Occipital lobe (tissue), 2 donors: ENCODE results near the gene LPAR2. TPM values are rescaled to one million over a fixed set of nuclear protein-coding genes. Genes with fewer than 3 reads are reported as not detected.
"Not testable (repeated sequence)": the region's sequence is repeated elsewhere in the genome, so short reads cannot be mapped to it uniquely, and the experiment has no call there.

Source experiments
- DNase-seq: peaks from one replicate; lab custom pipeline; 2025; lab: John Stamatoyannopoulos, UW
- total RNA-seq: library from RNA; depleted of rRNA; stranded (reverse); fragments of >200 nt; gene quantifications from one replicate; pipeline ENCODE4 v1.2.3, GENCODE V29; 2014

Gene LPAR2
- total RNA-seq = 13.3 TPM

DNA sequence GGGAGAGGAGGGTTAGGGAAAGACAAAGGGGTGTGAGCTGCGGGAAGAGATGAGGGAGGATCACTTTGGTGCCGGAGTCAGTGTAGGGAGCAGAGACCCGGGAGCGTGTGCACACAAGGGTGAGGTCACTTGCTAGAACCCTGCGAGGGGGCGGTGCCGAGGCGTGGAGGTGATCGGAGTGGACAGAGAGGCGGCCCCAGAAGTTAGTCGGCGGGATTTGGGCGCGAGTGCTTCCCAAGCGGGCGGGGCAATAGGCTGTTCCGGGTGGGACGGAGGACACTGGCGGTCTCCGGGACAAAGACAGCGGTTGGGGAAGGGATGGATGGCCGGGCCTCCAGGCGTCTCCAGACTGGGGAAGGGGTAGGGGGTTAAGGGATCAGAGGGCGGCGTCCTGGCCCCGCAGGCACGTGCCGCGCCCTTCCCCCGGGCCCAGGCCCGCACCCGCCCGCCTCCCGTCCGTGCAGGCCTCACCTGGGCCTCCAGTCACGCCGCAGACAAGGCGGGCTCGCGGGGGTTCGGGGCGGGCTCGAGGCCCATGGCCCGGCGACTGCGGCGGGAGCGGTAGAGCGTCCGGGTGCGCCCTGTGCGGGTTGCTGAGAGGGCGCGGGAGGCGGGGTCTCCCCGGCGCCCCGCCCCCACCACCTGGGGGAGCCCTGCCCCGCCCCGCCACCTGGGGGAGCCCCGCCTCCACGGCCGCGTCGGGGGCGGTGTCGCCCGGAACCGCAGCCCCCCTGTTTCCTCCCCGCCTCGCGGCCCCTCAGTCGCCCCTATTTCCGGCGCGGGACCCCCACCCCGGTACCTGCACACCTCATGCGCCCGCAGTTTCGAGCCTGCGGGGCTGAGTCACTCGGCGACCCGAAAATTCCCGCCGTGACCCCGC lies at the start of gene LPAR2:
Gene LPAR2, minus strand, starts transcription at position 600 of the 880 bp plus-strand sequence. CDS start 945 bp downstream, outside the sequence.
- DNase-seq = no peak

DNA sequence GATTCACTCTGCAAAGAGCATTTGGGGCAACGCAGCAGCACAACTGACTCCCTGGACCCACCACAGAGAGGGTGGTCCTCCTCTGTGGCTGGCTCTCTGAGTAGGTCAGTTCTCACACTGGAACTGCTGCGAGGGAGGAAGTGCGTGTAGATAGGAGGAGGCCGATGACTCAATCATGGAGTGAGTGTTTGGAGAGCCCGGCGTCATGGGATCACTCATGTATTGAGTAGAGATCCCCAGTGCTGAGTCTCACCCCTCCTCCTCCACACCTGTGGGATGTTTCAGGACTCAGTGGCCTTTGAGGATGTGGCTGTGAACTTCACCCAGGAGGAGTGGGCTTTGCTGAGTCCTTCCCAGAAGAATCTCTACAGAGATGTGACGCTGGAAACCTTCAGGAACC lies 49.6 kb upstream of the LPAR2 start:
- DNase-seq = no peak

DNA sequence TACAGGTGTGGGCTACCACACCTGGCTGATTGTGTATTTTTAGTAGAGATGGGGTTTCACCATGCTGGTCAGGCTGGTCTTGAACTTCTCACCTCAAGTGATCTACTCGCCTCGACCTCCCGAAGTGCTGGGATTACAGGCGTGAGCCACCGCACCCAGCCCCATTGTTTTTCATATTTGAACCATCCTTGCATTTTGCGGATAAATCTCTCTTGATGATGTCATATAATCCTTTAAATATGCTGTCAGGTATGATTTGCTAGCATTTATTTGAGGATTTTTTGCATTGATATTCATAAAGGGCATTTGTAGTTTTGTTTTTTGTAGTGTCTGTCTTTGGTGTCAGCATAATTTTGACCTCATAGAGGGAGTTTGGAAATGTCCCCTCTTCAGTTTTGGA lies 46.3 kb upstream of the LPAR2 start:
- DNase-seq = no peak

DNA sequence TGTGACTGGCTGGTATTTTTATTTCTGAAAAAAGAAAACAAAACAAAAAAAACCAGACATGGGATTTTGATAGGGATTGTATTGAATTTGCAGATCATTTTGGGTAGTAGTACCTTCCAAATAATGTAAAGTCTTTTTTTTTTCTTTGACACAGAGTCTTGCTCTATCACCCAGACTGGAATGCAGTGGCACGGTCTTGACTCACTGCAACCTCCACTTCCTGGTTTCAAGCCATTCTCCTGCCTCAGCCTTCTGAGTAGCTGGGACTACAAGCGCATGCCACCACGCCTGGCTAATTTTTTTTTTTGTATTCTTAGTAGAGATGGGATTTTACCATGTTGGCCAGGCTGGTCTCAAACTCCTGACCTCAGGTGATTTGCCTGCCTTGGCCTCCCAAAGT lies 44.8 kb upstream of the LPAR2 start:
- DNase-seq = no peak

DNA sequence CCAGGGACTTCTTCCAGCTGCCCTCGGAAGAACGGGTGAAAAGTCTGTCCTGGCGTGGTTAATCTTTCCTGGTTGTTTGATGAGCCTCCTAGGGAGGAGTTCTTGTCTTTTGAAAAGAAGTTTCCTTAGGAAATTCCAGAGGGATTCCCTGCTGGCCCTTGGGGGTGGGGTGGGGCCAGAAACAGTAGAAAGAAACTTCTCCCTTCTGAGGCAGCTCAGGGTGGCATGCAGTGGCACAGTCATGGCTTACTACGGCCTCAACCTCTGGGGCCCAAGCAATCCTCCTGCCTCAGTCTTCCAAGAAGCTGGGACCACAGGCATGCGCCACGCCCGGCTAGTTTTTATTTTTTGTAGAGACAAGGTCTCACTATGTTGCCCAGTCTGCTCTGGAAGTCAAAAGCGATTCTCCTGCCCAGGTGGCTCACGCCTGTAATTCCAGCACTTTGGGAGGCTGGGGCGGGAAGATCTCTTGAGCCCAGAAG lies 42.1 kb upstream of the LPAR2 start:
- no peak for DNase-seq

DNA sequence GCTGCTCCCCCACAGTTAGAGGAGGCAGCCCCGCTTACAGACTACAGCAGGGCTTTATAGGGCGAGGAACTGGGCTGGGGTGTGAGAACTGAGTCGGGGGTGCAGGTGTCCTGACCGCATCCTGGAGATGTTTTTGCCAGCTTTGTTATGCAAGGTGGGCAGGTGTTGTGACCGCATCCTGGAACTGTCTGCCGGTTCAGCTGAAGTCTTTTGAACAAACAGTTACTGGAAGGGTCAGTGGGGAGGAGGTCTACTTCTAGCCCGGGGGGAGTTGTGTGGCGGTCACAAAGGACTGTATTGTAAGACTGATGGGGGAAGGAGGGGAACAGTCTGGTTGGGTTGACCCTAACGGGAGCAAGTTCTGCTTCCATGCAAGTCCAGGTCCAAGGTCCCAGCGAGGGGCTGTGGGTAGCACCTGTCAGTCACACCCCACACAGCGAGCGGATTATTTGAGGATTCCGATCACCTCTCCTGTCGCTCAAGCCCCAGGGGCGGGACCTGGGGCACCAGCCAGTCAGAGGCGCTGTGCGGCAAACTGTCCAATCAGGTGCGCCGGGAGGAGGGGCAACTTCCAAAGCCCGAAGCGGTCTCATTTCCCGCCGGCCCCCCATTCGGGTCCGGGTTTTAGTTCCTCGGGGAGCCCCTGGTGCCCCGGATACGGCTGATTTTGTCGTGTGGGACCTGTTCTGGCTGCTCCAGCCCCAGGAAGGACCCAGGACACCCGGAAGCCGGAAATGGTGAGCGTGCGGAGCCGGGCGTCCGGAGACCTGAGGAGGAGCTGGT lies 40.4 kb upstream of the LPAR2 start, which contains the start of gene ZNF101:
Gene ZNF101, plus strand, starts transcription at position 610 of the 783 bp plus-strand sequence. Its CDS starts 125 bp downstream, at position 735.
- DNase-seq = peak; percentile 92

DNA sequence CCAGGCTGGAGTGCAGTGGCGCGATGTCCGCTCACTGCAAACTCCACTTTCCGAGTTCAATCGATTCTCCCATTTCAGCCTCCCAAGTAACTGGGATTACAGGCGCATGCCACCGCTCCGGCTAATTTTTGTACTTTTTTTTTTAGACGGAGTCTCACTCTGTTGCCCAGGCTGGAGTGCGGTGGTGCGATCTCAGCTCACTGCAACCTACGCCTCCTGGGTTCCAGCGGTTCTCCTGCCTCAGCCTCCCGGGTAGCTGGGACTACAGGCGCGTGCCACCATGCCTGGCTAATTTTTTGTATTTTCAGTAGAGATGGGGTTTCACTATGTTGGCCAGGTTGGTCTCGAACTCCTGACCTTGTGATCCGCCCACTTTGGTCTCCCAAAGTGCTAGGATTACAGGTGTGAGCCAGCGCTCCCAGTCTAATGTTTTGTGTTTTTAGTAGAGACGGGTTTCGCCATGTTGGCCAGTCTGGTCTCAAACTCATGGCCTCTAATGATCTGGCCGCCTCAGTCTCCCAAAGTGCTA lies 37.5 kb upstream of the LPAR2 start:
- not testable (repeated sequence) for DNase-seq

DNA sequence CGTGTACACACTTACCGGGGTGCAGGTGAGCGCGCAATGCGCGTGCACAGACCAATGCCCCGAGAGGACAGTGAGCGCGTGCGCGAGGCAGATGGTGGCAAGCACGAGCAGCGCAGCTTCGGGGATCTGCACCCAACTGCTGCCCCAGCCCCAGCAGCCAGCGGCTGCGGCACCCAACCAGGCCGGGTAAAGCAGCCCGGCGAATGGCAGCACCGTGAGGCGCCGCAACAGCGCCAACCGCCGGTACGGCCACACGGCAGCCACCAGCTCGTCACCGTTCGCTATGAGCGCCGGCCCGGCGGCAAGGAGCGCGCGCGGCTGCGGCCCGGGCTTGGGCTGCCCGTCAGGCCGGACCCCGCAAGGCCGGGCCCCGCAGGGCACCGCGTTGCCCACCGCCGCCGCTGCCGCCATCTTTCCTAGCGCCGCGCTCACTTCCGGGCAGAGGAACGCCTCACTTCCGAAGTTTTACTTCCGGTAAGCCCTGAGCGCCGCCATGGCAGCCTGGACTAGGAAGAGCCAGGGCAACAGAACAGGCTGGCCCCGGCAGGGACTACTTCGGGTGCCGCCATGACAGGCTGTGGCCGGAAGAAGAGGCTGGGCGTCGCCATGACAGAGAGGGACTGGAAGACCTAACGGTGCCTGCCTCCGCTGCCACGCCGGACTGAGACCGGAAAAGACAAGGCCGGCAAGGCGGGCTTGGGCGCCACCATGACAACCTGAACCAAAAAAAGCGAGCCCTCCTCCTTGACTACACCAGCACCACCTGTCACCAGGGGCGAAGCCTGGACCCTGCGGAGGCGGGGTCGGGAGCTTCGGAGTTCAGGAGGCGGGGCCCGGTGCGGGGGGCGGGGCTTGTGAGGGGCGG lies 35.5 kb upstream of the LPAR2 start, which contains the start of gene ATP13A1:
Gene ATP13A1, minus strand, starts transcription at position 421 of the 865 bp plus-strand sequence. Its CDS starts 10 bp downstream, at position 411.
- DNase-seq = peak; percentile 97

DNA sequence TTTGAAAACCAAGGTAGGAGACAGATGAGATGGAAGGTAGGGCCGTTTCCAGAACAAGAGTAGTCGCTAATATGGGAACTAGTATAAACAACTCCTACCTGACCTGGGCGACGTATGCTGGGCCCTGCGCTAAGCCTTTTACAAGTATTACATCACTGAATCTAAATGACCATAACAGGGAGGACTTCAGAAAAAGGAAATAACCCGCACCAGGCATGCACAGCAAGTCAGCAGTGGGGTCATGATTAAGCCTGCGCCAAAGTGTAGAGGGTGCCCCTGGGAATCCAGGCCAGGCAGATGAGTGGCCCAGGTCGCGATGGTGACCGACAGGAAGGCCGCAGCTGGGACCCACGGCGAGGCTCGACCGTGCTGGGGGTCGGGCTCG lies 34.8 kb upstream of the LPAR2 start:
- DNase-seq = no peak

DNA sequence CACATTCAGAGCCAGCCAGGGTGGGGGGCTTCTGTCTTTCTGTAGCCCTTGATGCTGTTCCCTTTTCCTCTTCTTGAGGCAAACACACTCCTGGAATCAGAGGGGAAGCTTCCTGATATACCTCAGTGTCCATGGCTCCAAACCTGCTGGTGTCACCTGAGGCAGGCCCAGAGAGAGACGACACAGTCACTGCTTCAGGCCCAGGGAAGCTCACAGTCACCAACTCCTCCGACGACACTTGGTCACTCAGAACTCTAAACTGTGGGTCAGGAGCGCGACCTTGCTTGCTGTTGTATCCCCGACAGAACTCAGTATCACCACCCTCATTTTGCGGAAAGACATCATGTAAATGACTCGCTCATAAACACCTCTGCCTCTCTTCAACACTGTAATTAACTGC lies 34.3 kb upstream of the LPAR2 start:
- DNase-seq = no peak

DNA sequence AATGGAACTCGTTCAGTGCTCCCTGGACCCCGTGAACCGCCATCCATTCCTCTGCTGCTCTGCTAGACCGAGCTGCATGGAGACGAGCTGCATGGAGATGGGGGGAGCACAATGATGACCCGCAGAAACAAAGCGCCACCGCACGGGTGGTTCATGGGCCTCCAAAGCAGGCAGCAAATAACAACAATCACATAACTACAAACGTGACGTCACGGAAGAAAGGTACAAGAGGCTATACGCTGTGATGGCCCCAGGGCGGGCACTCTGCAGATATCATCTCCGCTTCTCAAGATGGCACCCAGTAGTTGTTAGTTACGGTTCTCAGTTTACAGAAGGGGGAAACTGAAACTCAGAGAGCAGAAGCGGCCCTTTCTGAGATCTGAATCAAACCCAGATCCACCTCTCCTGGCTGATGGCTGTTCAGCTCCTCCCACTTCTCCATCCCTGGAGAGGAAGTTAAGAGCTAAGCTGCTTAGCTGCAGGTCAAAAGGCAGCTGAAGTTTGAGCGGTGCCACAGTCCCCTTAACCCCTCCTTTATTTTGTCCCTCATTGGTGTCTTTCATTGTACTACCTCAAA lies 33.7 kb upstream of the LPAR2 start:
- no peak for DNase-seq

DNA sequence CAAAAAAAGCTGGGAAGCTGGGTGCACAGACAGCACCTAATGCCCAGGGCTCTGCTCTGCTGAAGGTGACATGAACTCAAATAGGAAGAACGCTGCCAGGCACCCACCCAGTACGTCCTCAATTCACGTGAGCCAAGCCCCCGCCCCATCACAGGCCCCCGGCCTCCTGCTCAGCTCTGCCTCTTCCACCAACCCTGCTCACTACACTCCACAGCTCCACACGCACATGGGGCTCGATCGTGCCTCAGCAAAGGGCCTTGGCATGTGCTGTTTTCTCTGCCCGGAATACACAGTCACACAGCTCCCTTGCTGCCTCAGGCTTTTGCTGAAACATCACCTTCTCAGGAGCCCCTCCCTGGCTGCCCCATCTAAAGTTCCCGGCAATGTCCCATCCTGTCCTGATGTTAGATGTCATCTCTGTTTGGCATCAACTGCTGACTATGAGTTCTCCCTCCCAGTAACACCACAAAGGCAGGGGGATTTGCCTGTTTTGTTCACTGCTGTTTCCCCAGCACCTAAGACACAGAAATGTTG lies 33.2 kb upstream of the LPAR2 start:
- DNase-seq = no peak

DNA sequence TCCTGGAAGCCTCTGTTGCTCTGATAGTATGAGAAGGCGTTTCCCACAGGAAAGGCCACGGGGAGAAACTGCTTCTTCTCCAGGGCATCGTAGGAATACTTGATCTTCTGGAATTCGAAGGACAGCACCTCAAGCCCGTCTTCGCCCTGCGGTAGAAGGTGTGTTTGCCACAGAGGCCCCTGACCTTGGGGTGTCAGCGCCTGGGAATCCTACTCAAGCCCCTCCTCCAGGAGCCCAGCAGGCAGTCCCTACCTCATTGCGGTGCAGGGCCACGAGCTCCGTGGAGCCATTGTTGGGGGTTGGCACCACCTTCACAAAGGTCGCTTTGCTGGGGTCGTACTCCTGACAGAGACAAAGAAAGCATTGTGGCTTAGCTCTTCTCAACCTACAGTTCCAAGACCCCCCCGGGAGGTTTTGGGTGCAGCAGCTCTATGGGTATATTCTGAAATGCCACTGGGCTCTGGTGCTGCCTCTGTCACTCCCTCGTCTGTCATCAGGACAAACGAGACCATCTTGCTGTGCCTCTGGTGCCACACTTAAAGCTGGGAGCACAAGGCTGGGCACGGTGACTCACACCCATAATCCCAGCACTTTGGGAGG lies 31.7 kb upstream of the LPAR2 start:
- no peak for DNase-seq

DNA sequence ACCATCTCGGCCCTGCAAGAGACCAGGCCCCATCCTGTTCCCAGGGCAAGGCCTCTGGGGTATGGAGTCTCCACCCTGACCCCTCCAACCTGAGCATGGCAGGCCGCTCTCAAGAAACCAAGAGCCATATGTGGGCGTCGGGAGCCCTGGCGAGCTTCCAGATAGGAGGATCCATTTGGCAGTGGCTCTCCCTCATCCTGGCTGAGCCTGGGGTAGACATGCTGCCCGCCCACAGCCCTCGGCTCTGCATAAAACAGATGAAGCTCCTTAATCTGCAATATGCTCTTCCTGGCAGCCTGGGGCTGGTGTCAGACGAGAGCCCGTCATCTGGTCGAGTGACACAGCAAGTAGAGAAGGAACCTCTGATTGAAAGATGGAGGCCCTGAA lies 29.4 kb upstream of the LPAR2 start:
- peak; percentile 61 for DNase-seq

DNA sequence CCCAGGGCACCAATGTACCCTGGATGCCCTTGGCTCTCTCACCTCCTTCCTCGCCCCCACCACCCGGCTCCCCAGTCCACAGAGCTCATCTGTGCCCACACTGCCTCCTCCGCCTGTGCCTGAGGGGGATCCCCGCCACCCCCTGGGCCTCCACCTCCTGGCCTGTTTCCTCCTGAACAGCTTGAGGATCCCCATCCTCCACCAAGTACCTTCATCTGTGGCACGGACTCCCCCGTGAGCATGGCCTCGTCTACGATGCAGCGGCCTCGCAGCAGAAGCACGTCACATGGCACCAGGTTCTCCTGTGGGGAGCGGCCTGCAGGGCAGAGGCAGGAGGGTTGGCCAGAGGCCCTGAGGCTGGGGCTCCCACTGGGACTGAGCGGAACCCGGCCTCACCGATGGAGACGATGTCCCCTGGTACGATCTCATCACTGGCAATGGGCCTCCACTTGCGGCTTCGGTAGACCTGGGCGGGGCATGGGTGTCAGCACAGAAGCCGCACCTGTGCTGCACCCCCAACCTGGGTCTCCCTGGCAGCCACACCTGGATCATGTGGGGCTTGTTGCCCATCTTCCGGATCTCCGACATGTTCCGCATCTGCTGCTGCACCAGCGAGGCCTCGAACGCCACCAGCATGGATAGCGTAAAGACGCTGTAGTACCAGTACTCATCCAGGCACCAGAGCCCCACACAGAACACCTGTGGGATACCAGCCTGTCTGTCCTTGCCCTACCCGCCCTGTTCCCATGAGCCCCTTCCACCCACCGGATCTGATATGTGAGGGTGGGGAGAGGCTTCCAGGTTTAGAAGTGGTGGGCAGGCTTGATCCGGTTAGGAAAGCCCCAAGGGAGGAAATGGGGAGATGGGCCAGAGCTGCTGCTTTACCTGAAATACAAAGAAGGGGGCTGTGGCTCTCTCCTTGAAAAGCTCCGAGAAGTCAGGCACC lies 28.7 kb upstream of the LPAR2 start:
- no peak for DNase-seq

DNA sequence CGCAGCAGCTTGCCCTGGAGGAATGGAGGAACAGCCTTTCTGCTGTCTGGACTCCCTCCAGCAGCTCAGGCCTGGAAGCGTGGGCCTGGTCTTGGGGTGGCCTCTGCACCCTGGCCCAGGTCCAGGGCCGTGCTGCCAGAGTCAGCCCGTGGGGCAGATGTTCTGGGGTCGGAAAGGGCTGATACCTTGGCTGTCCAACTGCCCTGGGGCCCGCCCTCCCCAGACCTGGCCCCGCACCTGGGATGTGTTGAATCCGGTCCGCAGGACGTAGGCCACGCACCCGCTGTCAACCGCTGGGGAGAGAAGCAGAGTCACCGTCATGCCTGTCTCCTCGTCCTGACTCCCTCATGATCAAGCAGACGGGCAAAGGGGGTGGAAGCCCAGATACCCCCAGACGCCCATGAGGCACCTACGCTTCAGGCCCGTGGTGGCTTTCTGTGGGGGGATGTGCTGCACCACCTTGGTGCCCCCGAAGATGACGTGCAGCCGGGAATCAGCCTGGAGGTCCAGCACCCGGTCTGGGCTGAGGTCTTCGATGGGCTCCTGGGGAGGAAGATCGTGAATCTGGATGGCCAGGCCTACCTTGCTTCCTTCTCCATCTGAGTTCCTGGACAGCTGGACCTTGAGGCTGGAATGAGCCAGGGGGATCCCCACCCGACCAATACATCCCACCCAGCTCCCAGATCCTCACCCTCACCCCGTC lies 27.8 kb upstream of the LPAR2 start:
- DNase-seq = no peak

DNA sequence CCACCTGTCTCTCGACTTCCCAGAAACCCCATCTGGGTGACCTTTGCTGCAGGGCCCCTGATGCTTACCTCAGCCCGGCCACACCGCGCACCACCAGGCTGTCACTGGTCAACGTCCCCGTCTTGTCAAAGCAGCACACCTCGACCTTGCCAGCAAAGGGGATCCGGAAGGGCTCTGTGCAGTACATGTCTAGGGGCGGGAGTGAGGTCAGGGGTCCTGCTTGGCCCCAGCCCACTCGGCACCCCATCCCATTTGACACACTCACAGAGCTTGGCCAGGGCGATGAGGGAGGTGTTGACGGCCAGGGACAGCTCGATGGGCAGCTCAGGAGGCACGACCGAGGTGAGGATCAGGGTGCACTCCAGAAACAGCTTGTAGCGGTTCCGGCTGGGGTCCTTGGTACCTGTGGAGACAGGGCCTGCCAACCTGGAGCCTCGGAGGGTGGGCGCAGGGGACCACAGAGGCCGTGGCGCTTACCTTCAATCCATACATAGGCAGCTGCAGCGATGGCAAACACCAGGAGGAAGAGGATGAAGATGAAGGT lies 27.1 kb upstream of the LPAR2 start:
- no peak for DNase-seq

DNA sequence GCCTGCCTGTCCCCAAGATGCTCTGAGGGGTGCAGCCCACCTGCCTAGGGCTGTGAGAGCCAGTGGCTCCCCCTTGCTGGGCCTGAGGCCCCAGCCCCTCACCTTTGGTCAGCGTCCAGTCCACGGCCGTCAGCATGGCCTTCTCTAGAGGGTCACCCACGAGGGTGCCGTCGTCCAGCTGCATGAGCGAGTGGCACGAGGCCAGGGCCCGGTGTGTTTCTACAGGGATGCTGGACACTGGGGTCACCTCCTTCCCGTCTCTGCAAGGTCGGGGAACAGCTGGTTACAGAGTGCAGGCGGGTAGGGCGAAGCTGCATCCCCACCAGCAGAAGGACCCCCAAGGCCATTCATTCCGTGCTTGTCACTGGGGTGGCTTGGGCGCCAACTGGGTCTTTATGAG lies 26.4 kb upstream of the LPAR2 start:
- DNase-seq = no peak
